Liver (tissue), 9 donors: ENCODE measurements around the gene VPS35L. TPM values are rescaled to one million over a fixed set of nuclear protein-coding genes. Genes with fewer than 3 reads are reported as not detected.
"Not testable (repeated sequence)": the region's sequence is repeated elsewhere in the genome, so short reads cannot be mapped to it uniquely, and the experiment has no call there.

Experiments used
- DNase-seq: peaks from one replicate; pipeline ENCODE4 v3.0.0-alpha.2; 2017; ENCODE audit warnings: low spot score
- H3K27ac ChIP-seq, 2 donors: one replicate each; pipeline ENCODE4 v1.7.0; 2013; ENCODE audit warnings: inconsistent platforms in 2 of 2, low read length in 2 of 2, control low read depth in 1 of 2, low read depth in 1 of 2, mild to moderate bottlenecking in 1 of 2
- H3K27me3 ChIP-seq, 4 donors: one replicate each; pipeline versions ENCODE4 v1.6.1 to v1.7.0; 2013; ENCODE audit warnings: low read length in 3 of 4, inconsistent platforms in 1 of 4, mild to moderate bottlenecking in 1 of 4, moderate library complexity in 1 of 4; ENCODE audit not compliant: control insufficient read depth in 4 of 4, insufficient read depth in 4 of 4
- H3K36me3 ChIP-seq, 4 donors: one replicate each; pipeline versions ENCODE4 v1.6.1 to v1.7.0; 2013; ENCODE audit warnings: low read length in 3 of 4, mild to moderate bottlenecking in 3 of 4, low read depth in 1 of 4, moderate library complexity in 1 of 4; ENCODE audit not compliant: control insufficient read depth in 4 of 4, insufficient read depth in 3 of 4
- H3K4me1 ChIP-seq, 4 donors: one replicate each; pipeline versions ENCODE4 v1.6.1 to v1.7.0; 2013; ENCODE audit warnings: low read length in 3 of 4, mild to moderate bottlenecking in 3 of 4, moderate library complexity in 1 of 4; ENCODE audit not compliant: control insufficient read depth in 4 of 4, insufficient read depth in 4 of 4
- H3K4me3 ChIP-seq, 3 donors: one replicate each; pipeline versions ENCODE4 v1.6.1 to v1.7.0; 2013; ENCODE audit warnings: low read length in 3 of 3, control low read depth in 1 of 3, low read depth in 1 of 3, mild to moderate bottlenecking in 1 of 3
- H3K9ac ChIP-seq, 2 donors: one replicate each; pipeline ENCODE4 v1.7.0; 2013; ENCODE audit warnings: low read length in 2 of 2, mild to moderate bottlenecking in 2 of 2, moderate library complexity in 2 of 2, control low read depth in 1 of 2, low read depth in 1 of 2
- H3K9me3 ChIP-seq, 4 donors: one replicate each; pipeline versions ENCODE4 v1.6.1 to v1.7.0; 2013; ENCODE audit warnings: low read length in 3 of 4; ENCODE audit not compliant: control insufficient read depth in 4 of 4
- EGR1 ChIP-seq, 2 donors: IDR thresholded peaks; 2 replicates each; pipeline ENCODE4 v1.6.1; 2016 to 2018; ENCODE audit warnings: antibody characterized with exemption in 2 of 2, low read depth in 2 of 2
- FOXA1 ChIP-seq: IDR thresholded peaks from 2 replicates; pipeline ENCODE4 v1.6.1; 2016; ENCODE audit warnings: antibody characterized with exemption
- GABPA ChIP-seq, 2 donors: IDR thresholded peaks in 1 of 2; conservative IDR thresholded peaks in 1 of 2; 2 replicates each; pipeline ENCODE4 v1.6.1; 2016; ENCODE audit warnings: antibody characterized with exemption in 2 of 2, mild to moderate bottlenecking in 1 of 2, moderate library complexity in 1 of 2
- HNF4A ChIP-seq, 2 donors: conservative IDR thresholded peaks; 2 replicates each; pipeline ENCODE4 v1.6.1; 2016; ENCODE audit warnings: antibody characterized with exemption in 2 of 2, mild to moderate bottlenecking in 2 of 2
- HNF4G ChIP-seq: IDR thresholded peaks from 2 replicates; pipeline ENCODE4 v1.6.1; 2016; ENCODE audit warnings: antibody characterized with exemption
- MAX ChIP-seq: IDR thresholded peaks from 2 replicates; pipeline ENCODE4 v1.6.1; 2016; ENCODE audit warnings: antibody characterized with exemption
- NR2F2 ChIP-seq: IDR thresholded peaks from 2 replicates; pipeline ENCODE4 v1.6.1; 2016; ENCODE audit warnings: antibody characterized with exemption
- RAD21 ChIP-seq, 2 donors: IDR thresholded peaks; 2 replicates each; pipeline ENCODE4 v1.6.1; 2016; ENCODE audit warnings: antibody characterized with exemption in 2 of 2, mild to moderate bottlenecking in 2 of 2
- RXRA ChIP-seq, 2 donors: IDR thresholded peaks; 2 replicates each; pipeline ENCODE4 v1.6.1; 2017 to 2018; ENCODE audit warnings: antibody characterized with exemption in 2 of 2, mild to moderate bottlenecking in 1 of 2
- SP1 ChIP-seq: IDR thresholded peaks from 2 replicates; pipeline ENCODE4 v1.6.1; 2018; ENCODE audit warnings: antibody characterized with exemption, mild to moderate bottlenecking
- TAF1 ChIP-seq: conservative IDR thresholded peaks from 2 replicates; pipeline ENCODE4 v1.6.1; 2016; ENCODE audit warnings: antibody characterized with exemption, mild to moderate bottlenecking
- WGBS: extraction: QIAGEN DNeasy Blood & Tissue Kit; methylation state at CpG from one replicate; pipeline ENCODE4 v1.1.7; 2013; 5-methylcytosine and 5-hydroxymethylcytosine counted together
- polyA plus RNA-seq, 2 donors: library from polyadenylated mRNA; stranded (reverse) in 1 of 2; unstranded in 1 of 2; fragments of 200-250 nt in 1 of 2; fragments of >200 nt in 1 of 2; fragmentation: Nextera tagmentation in 1 of 2; extraction: Ambion mirVana in 1 of 2; gene quantifications; one replicate each; pipeline versions ENCODE4 v1.2.1 to v1.2.3, GENCODE V29; 2013 to 2015
- total RNA-seq, 2 donors: library from RNA; depleted of rRNA; stranded (reverse); fragments of >200 nt; gene quantifications; one replicate each; pipeline ENCODE4 v1.2.3, GENCODE V29; 2014
- TF ChIP-seq, protein P1 (sequence below): IDR thresholded peaks from 2 replicates; pipeline ENCODE4 v1.6.1; 2016; ENCODE audit warnings: antibody characterized with exemption, mild to moderate bottlenecking
- donor health status: healthy.
- donor health status: healthy.
- donor health status: healthy.
- donor health status: healthy.
- donor health status: healthy.

VPS35L gene
- total and polyA plus RNA-seq, 4 donors = 10.5 to 18.2 (median 15.1) TPM

- H3K9me3 ChIP-seq = no peaks in the 10 kb centered on the region
- H3K4me1 ChIP-seq = no peaks in the 10 kb centered on the region
- no peaks in the 10 kb centered on the region for H3K27me3 ChIP-seq
- H3K4me3 ChIP-seq = no peak overlapping the region
- peaks cover 4 to 20% (median 8%) of the 10 kb centered on the region in 4 donors for H3K36me3 ChIP-seq
- H3K27ac ChIP-seq = no peak overlapping the region
- no peak overlapping the region for H3K9ac ChIP-seq
- WGBS = 94% methylated on average over 7 of the region's 7 CpGs
- TF ChIP-seq EGR1 (IDR thresholded peaks at IDR 0.05; ENCODE audit: low read depth in 2 of 2) (no peak), HNF4A (conservative IDR thresholded peaks at IDR 0.05) (no peak), RXRA (IDR thresholded peaks at IDR 0.05) (no peak), NR2F2 (no peak), RAD21 (IDR thresholded peaks at IDR 0.05) (no peak), TAF1 (no peak), GABPA (IDR thresholded peaks at IDR 0.05 in 1 of 2, conservative IDR thresholded peaks at IDR 0.05 in 1 of 2) (no peak), FOXA1 (no peak), MAX (no peak), SP1 (no peak)
- no peak for DNase-seq
These were observed 123.3 kb downstream of the VPS35L start for GRCh38 chr16:19678804-19679203.

GRCh38 chr16:19679281-19679680 lies 123.8 kb downstream of the VPS35L start:
- 96% methylated on average over 6 of the region's 6 CpGs for WGBS
- not testable (repeated sequence) for H3K4me3 ChIP-seq, H3K9ac ChIP-seq, H3K9me3 ChIP-seq, H3K4me1 ChIP-seq, DNase-seq, H3K27ac ChIP-seq, H3K27me3 ChIP-seq
- peaks cover 4 to 24% (median 10%) of the 10 kb centered on the region in 4 donors for H3K36me3 ChIP-seq

GRCh38 chr16:19680881-19681340 lies 125.4 kb downstream of the VPS35L start:
- DNase-seq = no peak
- no peak for TF ChIP-seq FOXA1
- TF ChIP-seq RAD21 (IDR thresholded peaks at IDR 0.05) = peak in 1 of 2 donors; percentile 10
- WGBS = 85% methylated on average over 6 of the region's 6 CpGs
- Histone ChIP-seq H3K4me1 (no peaks in the 10 kb centered on the region), H3K9ac (no peak overlapping the region), H3K27ac (no peak overlapping the region), H3K36me3 (peaks cover 7 to 32% (median 14%) of the 10 kb centered on the region in 4 donors), H3K27me3 (no peaks in the 10 kb centered on the region), H3K4me3 (no peak overlapping the region), H3K9me3 (peaks cover 0 to 2% (median 0%) of the 10 kb centered on the region in 4 donors)

- TF ChIP-seq MAX (no peak), EGR1 (IDR thresholded peaks at IDR 0.05; ENCODE audit: low read depth in 2 of 2) (no peak), HNF4G (no peak)
- TF ChIP-seq, protein P1, sequence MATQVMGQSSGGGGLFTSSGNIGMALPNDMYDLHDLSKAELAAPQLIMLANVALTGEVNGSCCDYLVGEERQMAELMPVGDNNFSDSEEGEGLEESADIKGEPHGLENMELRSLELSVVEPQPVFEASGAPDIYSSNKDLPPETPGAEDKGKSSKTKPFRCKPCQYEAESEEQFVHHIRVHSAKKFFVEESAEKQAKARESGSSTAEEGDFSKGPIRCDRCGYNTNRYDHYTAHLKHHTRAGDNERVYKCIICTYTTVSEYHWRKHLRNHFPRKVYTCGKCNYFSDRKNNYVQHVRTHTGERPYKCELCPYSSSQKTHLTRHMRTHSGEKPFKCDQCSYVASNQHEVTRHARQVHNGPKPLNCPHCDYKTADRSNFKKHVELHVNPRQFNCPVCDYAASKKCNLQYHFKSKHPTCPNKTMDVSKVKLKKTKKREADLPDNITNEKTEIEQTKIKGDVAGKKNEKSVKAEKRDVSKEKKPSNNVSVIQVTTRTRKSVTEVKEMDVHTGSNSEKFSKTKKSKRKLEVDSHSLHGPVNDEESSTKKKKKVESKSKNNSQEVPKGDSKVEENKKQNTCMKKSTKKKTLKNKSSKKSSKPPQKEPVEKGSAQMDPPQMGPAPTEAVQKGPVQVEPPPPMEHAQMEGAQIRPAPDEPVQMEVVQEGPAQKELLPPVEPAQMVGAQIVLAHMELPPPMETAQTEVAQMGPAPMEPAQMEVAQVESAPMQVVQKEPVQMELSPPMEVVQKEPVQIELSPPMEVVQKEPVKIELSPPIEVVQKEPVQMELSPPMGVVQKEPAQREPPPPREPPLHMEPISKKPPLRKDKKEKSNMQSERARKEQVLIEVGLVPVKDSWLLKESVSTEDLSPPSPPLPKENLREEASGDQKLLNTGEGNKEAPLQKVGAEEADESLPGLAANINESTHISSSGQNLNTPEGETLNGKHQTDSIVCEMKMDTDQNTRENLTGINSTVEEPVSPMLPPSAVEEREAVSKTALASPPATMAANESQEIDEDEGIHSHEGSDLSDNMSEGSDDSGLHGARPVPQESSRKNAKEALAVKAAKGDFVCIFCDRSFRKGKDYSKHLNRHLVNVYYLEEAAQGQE = no peak
- Histone ChIP-seq H3K4me3 (no peak overlapping the region), H3K27ac (no peak overlapping the region), H3K9ac (no peak overlapping the region), H3K4me1 (no peaks in the 10 kb centered on the region), H3K27me3 (no peaks in the 10 kb centered on the region), H3K36me3 (peaks cover 8 to 33% (median 15%) of the 10 kb centered on the region in 4 donors), H3K9me3 (peaks cover 0 to 2% (median 0%) of the 10 kb centered on the region in 4 donors)
- no peak for DNase-seq
- WGBS = 93% methylated on average over 12 of the region's 12 CpGs
These were observed 126.1 kb downstream of the VPS35L start for GRCh38 chr16:19681637-19682036.
